HFFc6 (cell line): ENCODE data around the gene FGGY. TPM values are rescaled to one million over a fixed set of nuclear protein-coding genes. Genes with fewer than 3 reads are reported as not detected.
A peak's percentile ranks its signal among the peaks of the same experiment; 100 is the strongest.
"Not testable (repeated sequence)": the region's sequence is repeated elsewhere in the genome, so short reads cannot be mapped to it uniquely, and the experiment has no call there.

ENCODE experiments used
- DNase-seq: peaks from one replicate; pipeline ENCODE4 v3.0.0-alpha.2; 2018
- H3K27ac Mint-ChIP-seq: 2 replicates; pipeline ENCODE4 v1.8.0; 2020; ENCODE audit warnings: mild to moderate bottlenecking, mixed read lengths
- H3K27me3 Mint-ChIP-seq: 2 replicates; pipeline ENCODE4 v1.8.0; 2021; ENCODE audit warnings: mild to moderate bottlenecking, moderate library complexity, mixed read lengths; ENCODE audit not compliant: insufficient read depth
- H3K36me3 Mint-ChIP-seq: 2 replicates; pipeline ENCODE4 v1.8.0; 2021; ENCODE audit warnings: low read depth, mixed read lengths
- H3K4me1 Mint-ChIP-seq: 2 replicates; pipeline ENCODE4 v1.8.0; 2020; ENCODE audit warnings: low read depth, mixed read lengths
- H3K4me3 Mint-ChIP-seq: 2 replicates; pipeline ENCODE4 v1.8.0; 2020; ENCODE audit warnings: mild to moderate bottlenecking, moderate library complexity, mixed read lengths
- H3K9me3 Mint-ChIP-seq: 2 replicates; pipeline ENCODE4 v1.8.0; 2020; ENCODE audit warnings: mild to moderate bottlenecking, mixed read lengths
- CTCF ChIP-seq: fragments of 200-600 bp; sonication (generic); IDR thresholded peaks from 2 replicates; pipeline ENCODE4 v1.5.0; 2021; ENCODE audit warnings: antibody characterized with exemption, mild to moderate bottlenecking
- total RNA-seq, 6 experiments: library from RNA; stranded (reverse); fragmentation: NEBNext Ultra II Directional; extraction: Animal tissue kit (Norgen Biotek cat#: 25700); gene quantifications; 2 replicates in 1 of 6; 3 replicates in 5 of 6; pipeline ENCODE4 v1.2.3, GENCODE V29; 2021

The FGGY gene
- total RNA-seq, 6 experiments from 2014 or later = 16.4 to 20.1 (median 18.7) TPM

- no peaks in the 10 kb centered on the region for H3K36me3 Mint-ChIP-seq
- TF ChIP-seq CTCF = no peak
- peaks cover 82% of the 10 kb centered on the region for H3K4me1 Mint-ChIP-seq
- H3K4me3 Mint-ChIP-seq = no peak overlapping the region
- DNase-seq = no peak
- H3K27ac Mint-ChIP-seq = peak overlapping the region; percentile 57
- H3K27me3 Mint-ChIP-seq = no peaks in the 10 kb centered on the region; the same call in 1 of the 2 replicates
- H3K9me3 Mint-ChIP-seq = no peaks in the 10 kb centered on the region
These were observed 407.8 kb downstream of the FGGY start for GRCh38 chr1:59704716-59705115.

GRCh38 chr1:59705466-59706302 is 408.8 kb downstream of the FGGY start:
- Mint-ChIP-seq H3K4me3 (peak overlapping the region; percentile 21; the same call in 1 of the 2 replicates), H3K4me1 (peaks cover 75% of the 10 kb centered on the region), H3K36me3 (peaks cover 7% of the 10 kb centered on the region), H3K9me3 (peaks cover 4% of the 10 kb centered on the region), H3K27me3 (no peaks in the 10 kb centered on the region; the same call in 1 of the 2 replicates), H3K27ac (peak overlapping the region; percentile 80)
- DNase-seq = peak; percentile 21
- no peak for TF ChIP-seq CTCF

- H3K27me3 Mint-ChIP-seq = no peaks in the 10 kb centered on the region; the same call in 1 of the 2 replicates
- peaks cover 69% of the 10 kb centered on the region for H3K4me1 Mint-ChIP-seq
- TF ChIP-seq CTCF = no peak
- peak overlapping the region; percentile 21; the same call in 1 of the 2 replicates for H3K4me3 Mint-ChIP-seq
- peaks cover 4% of the 10 kb centered on the region for H3K9me3 Mint-ChIP-seq
- peaks cover 8% of the 10 kb centered on the region for H3K36me3 Mint-ChIP-seq
- no peak for DNase-seq
- peak overlapping the region; percentile 80 for H3K27ac Mint-ChIP-seq
These were observed 409.4 kb downstream of the FGGY start for GRCh38 chr1:59706303-59706599.

GRCh38 chr1:59707178-59707791 is 410.4 kb downstream of the FGGY start:
- H3K4me1 Mint-ChIP-seq = peaks cover 59% of the 10 kb centered on the region
- peak overlapping the region; percentile 80 for H3K27ac Mint-ChIP-seq

GRCh38 chr1:59709333-59709732 is 412.4 kb downstream of the FGGY start:
- no peak overlapping the region for H3K4me3 Mint-ChIP-seq
- H3K27me3 Mint-ChIP-seq = no peaks in the 10 kb centered on the region; the same call in 1 of the 2 replicates
- H3K4me1 Mint-ChIP-seq = peaks cover 39% of the 10 kb centered on the region
- H3K9me3 Mint-ChIP-seq = peaks cover 4% of the 10 kb centered on the region
- peaks cover 8% of the 10 kb centered on the region for H3K36me3 Mint-ChIP-seq
- no peak for DNase-seq
- no peak overlapping the region for H3K27ac Mint-ChIP-seq
- no peak for TF ChIP-seq CTCF

More at GRCh38 chr1:59707178-59707791, 410.4 kb downstream of the FGGY start:
- TF ChIP-seq CTCF = no peak
- Mint-ChIP-seq H3K4me3 (peak overlapping the region; percentile 53), H3K27me3 (no peaks in the 10 kb centered on the region; the same call in 1 of the 2 replicates), H3K9me3 (peaks cover 4% of the 10 kb centered on the region), H3K36me3 (peaks cover 8% of the 10 kb centered on the region)
- DNase-seq = peak; percentile 93

GRCh38 chr1:59710920-59711319 is 414.0 kb downstream of the FGGY start:
- DNase-seq, H3K4me3 Mint-ChIP-seq, H3K9me3 Mint-ChIP-seq, H3K27ac Mint-ChIP-seq, H3K36me3 Mint-ChIP-seq, H3K27me3 Mint-ChIP-seq: not testable (repeated sequence)
- peaks cover 25% of the 10 kb centered on the region for H3K4me1 Mint-ChIP-seq
